ENCODE data around the gene UGGT1. TPM values are rescaled to one million over a fixed set of nuclear protein-coding genes. Genes with fewer than 3 reads are reported as not detected.

Gene UGGT1
- total RNA-seq, 8 experiments from 2014 or later = 21.8 to 50.2 (median 39.5) TPM

GRCh38 chr2:128076461-128077106 lies 14.4 kb upstream of the UGGT1 start:
- H3K4me1 ChIP-seq (replicated peaks in 1 of 2) = no peaks in the 10 kb centered on the region
- H3K27ac ChIP-seq = no peak overlapping the region
- 44 to 95% (median 71%) methylated on average over 1 to 7 of the region's 7 CpGs; no CpG with 5 or more reads in 1 of the 10 experiments for WGBS, 10 experiments
- ATAC-seq (replicated peaks in 6 of 8) = peak in 2 of 8 experiments; percentile 58 to 62
- in situ Hi-C loops (cut with MboI; ENCODE audit: low pct_unique_long_range_greater_than_20kb in 2 of 9, low sequenced_read_pairs in 9 of 9, unreplicated experiment in 9 of 9) = no loop called here
- H3K4me3 ChIP-seq = no peak overlapping the region

GRCh38 chr2:128084757-128085156 lies 6.2 kb upstream of the UGGT1 start:
- in situ Hi-C loops (cut with MboI; ENCODE audit: low pct_unique_long_range_greater_than_20kb in 2 of 9, low sequenced_read_pairs in 9 of 9, unreplicated experiment in 9 of 9) = no loop called here
- 58 to 93% (median 68%) methylated on average over 1 to 4 of the region's 5 CpGs; no CpG with 5 or more reads in 5 of the 10 experiments for WGBS, 10 experiments
- no peak for ATAC-seq (replicated peaks in 6 of 8)
- H3K4me1 ChIP-seq (replicated peaks in 1 of 2) = no peaks in the 10 kb centered on the region
- no peak overlapping the region for H3K4me3 ChIP-seq
- no peak overlapping the region for H3K27ac ChIP-seq

GRCh38 chr2:128086244-128086643 lies 4.8 kb upstream of the UGGT1 start:
- H3K27ac ChIP-seq = no peak overlapping the region
- no peaks in the 10 kb centered on the region for H3K4me1 ChIP-seq (replicated peaks in 1 of 2)
- WGBS, 10 experiments = 6 to 100% (median 92%) methylated on average over 1 to 2 of the region's 3 CpGs; no CpG with 5 or more reads in 2 of the 10 experiments
- in situ Hi-C loops (cut with MboI; ENCODE audit: low pct_unique_long_range_greater_than_20kb in 2 of 9, low sequenced_read_pairs in 9 of 9, unreplicated experiment in 9 of 9) = no loop called here
- no peak overlapping the region for H3K4me3 ChIP-seq
- ATAC-seq (replicated peaks in 6 of 8) = no peak

GRCh38 chr2:128090575-128090944 lies 440 bp upstream of the UGGT1 start:
- Histone ChIP-seq H3K4me1 (replicated peaks in 1 of 2) (peaks cover 0 to 7% of the 10 kb centered on the region in 2 donors), H3K4me3 (peak overlapping the region; percentile 62 to 93 (median 85)), H3K27ac (peak overlapping the region; percentile 59 to 62)
- ATAC-seq (replicated peaks in 6 of 8) = no peak
- 0 to 11% (median 0%) methylated on average over 1 to 4 of the region's 4 CpGs for WGBS, 10 experiments
- in situ Hi-C loops (cut with MboI; ENCODE audit: low pct_unique_long_range_greater_than_20kb in 2 of 9, low sequenced_read_pairs in 9 of 9, unreplicated experiment in 9 of 9) = no loop called here

- 0 to 10% (median 0%) methylated on average over 1 to 9 of the region's 9 CpGs; no CpG with 5 or more reads in 1 of the 10 experiments for WGBS, 10 experiments
- in situ Hi-C loops (cut with MboI; ENCODE audit: low pct_unique_long_range_greater_than_20kb in 2 of 9, low sequenced_read_pairs in 9 of 9, unreplicated experiment in 9 of 9) = no loop called here
- H3K4me3 ChIP-seq = peak overlapping the region; percentile 62 to 93 (median 85)
- H3K27ac ChIP-seq = peak overlapping the region in 1 of 2 donors; percentile 75
- no peak for ATAC-seq (replicated peaks in 6 of 8)
- H3K4me1 ChIP-seq (replicated peaks in 1 of 2) = peaks cover 0 to 7% of the 10 kb centered on the region in 2 donors
Measured at GRCh38 chr2:128091726-128092080, 703 bp downstream of the UGGT1 start.

- WGBS, 10 experiments = 49 to 100% (median 92%) methylated on average over 1 to 3 of the region's 3 CpGs; no CpG with 5 or more reads in 3 of the 10 experiments
- in situ Hi-C loops (cut with MboI; ENCODE audit: low pct_unique_long_range_greater_than_20kb in 2 of 9, low sequenced_read_pairs in 9 of 9, unreplicated experiment in 9 of 9) = no loop called here
- ATAC-seq (replicated peaks in 6 of 8) = no peak
- H3K27ac ChIP-seq = no peak overlapping the region
- H3K4me3 ChIP-seq = no peak overlapping the region
- H3K4me1 ChIP-seq (replicated peaks in 1 of 2) = peaks cover 0 to 7% of the 10 kb centered on the region in 2 donors
Measured at GRCh38 chr2:128092656-128093055, 1.7 kb downstream of the UGGT1 start.

- peaks cover 0 to 7% of the 10 kb centered on the region in 2 donors for H3K4me1 ChIP-seq (replicated peaks in 1 of 2)
- WGBS, 10 experiments = 45 to 100% (median 85%) methylated on average over 1 to 4 of the region's 5 CpGs; no CpG with 5 or more reads in 3 of the 10 experiments
- in situ Hi-C loops (cut with MboI; ENCODE audit: low pct_unique_long_range_greater_than_20kb in 2 of 9, low sequenced_read_pairs in 9 of 9, unreplicated experiment in 9 of 9) = no loop called here
- no peak overlapping the region for H3K4me3 ChIP-seq
- H3K27ac ChIP-seq = no peak overlapping the region
- ATAC-seq (replicated peaks in 6 of 8) = no peak
Measured at GRCh38 chr2:128093762-128094161, 2.8 kb downstream of the UGGT1 start.

GRCh38 chr2:128095201-128095600 lies 4.2 kb downstream of the UGGT1 start:
- WGBS, 10 experiments = 0 to 100% (median 90%) methylated on average over 1 to 2 of the region's 3 CpGs; no CpG with 5 or more reads in 6 of the 10 experiments
- in situ Hi-C loops (cut with MboI; ENCODE audit: low pct_unique_long_range_greater_than_20kb in 2 of 9, low sequenced_read_pairs in 9 of 9, unreplicated experiment in 9 of 9) = no loop called here
- ATAC-seq (replicated peaks in 6 of 8) = no peak

GRCh38 chr2:128103407-128103806 lies 12.4 kb downstream of the UGGT1 start:
- Histone ChIP-seq H3K4me3 (no peak overlapping the region), H3K4me1 (replicated peaks in 1 of 2) (no peaks in the 10 kb centered on the region), H3K27ac (no peak overlapping the region)
- in situ Hi-C loops (cut with MboI; ENCODE audit: low pct_unique_long_range_greater_than_20kb in 2 of 9, low sequenced_read_pairs in 9 of 9, unreplicated experiment in 9 of 9) = no loop called here
- no peak for ATAC-seq (replicated peaks in 6 of 8)
- 83 to 100% (median 100%) methylated on average over 1 of the region's 1 CpG; no CpG with 5 or more reads in 1 of the 10 experiments for WGBS, 10 experiments

More at GRCh38 chr2:128095201-128095600, 4.2 kb downstream of the UGGT1 start:
- Histone ChIP-seq H3K4me3 (no peak overlapping the region), H3K27ac (no peak overlapping the region), H3K4me1 (replicated peaks in 1 of 2) (peaks cover 0 to 7% of the 10 kb centered on the region in 2 donors)

- Histone ChIP-seq H3K4me3 (no peak overlapping the region), H3K4me1 (replicated peaks in 1 of 2) (no peaks in the 10 kb centered on the region), H3K27ac (no peak overlapping the region)
- 79 to 100% (median 97%) methylated on average over 2 to 4 of the region's 4 CpGs for WGBS, 10 experiments
- no peak for ATAC-seq (replicated peaks in 6 of 8)
- in situ Hi-C loops (cut with MboI; ENCODE audit: low pct_unique_long_range_greater_than_20kb in 2 of 9, low sequenced_read_pairs in 9 of 9, unreplicated experiment in 9 of 9) = no loop called here
Measured at GRCh38 chr2:128105072-128105471, 14.1 kb downstream of the UGGT1 start.

- ATAC-seq (replicated peaks in 6 of 8) = no peak
- Histone ChIP-seq H3K4me3 (no peak overlapping the region), H3K4me1 (replicated peaks in 1 of 2) (no peaks in the 10 kb centered on the region), H3K27ac (no peak overlapping the region)
- in situ Hi-C loops (cut with MboI; ENCODE audit: low pct_unique_long_range_greater_than_20kb in 2 of 9, low sequenced_read_pairs in 9 of 9, unreplicated experiment in 9 of 9) = no loop called here
- WGBS, 10 experiments = 0 to 100% (median 55%) methylated on average over 1 of the region's 1 CpG
Measured at GRCh38 chr2:128108166-128108565, 17.2 kb downstream of the UGGT1 start.

GRCh38 chr2:128109243-128109642 lies 18.2 kb downstream of the UGGT1 start:
- no peak overlapping the region for H3K4me3 ChIP-seq
- H3K27ac ChIP-seq = no peak overlapping the region
- no peaks in the 10 kb centered on the region for H3K4me1 ChIP-seq (replicated peaks in 1 of 2)
- WGBS, 10 experiments = 40 to 100% (median 100%) methylated on average over 1 to 3 of the region's 4 CpGs; no CpG with 5 or more reads in 1 of the 10 experiments
- in situ Hi-C loops (cut with MboI; ENCODE audit: low pct_unique_long_range_greater_than_20kb in 2 of 9, low sequenced_read_pairs in 9 of 9, unreplicated experiment in 9 of 9) = no loop called here
- ATAC-seq (replicated peaks in 6 of 8) = no peak

GRCh38 chr2:128115921-128116623 lies 25.1 kb downstream of the UGGT1 start:
- 48 to 100% (median 83%) methylated on average over 2 to 7 of the region's 8 CpGs for WGBS, 10 experiments
- in situ Hi-C loops (cut with MboI; ENCODE audit: low pct_unique_long_range_greater_than_20kb in 2 of 9, low sequenced_read_pairs in 9 of 9, unreplicated experiment in 9 of 9) = no loop called here
- Histone ChIP-seq H3K4me1 (replicated peaks in 1 of 2) (no peaks in the 10 kb centered on the region), H3K4me3 (no peak overlapping the region), H3K27ac (no peak overlapping the region)
- peak in 3 of 8 experiments; percentile 64 to 69 (median 64) for ATAC-seq (replicated peaks in 6 of 8)

All from motor neuron (in vitro differentiated cells).